IMR-90 (cell line): ENCODE data around the gene EXOC4. TPM values are rescaled to one million over a fixed set of nuclear protein-coding genes. Genes with fewer than 3 reads are reported as not detected.

ENCODE experiments used
- ATAC-seq: fragments of 200-7000 bp; cut with Tn5 transposase; 2 replicates; pipeline ENCODE4 v1.9.1; 2020; ENCODE audit warnings: low read depth, mild to moderate bottlenecking, moderate library complexity
- BruUV-seq: library from RNA; stranded (reverse); fragments of 400-500 nt; replicated peaks from 2 replicates; lab custom pipeline; 2021; lab: Mats Ljungman, UMichigan
- CTCF ChIA-PET: fragments of 300-600 bp; formaldehyde crosslinking; extraction: SDS; loops from one replicate; lab custom pipeline; 2021; ENCODE audit warnings: antibody characterized with exemption; lab: Yijun Ruan, JAX
- POLR2A ChIA-PET: fragments of 300-600 bp; sonication (Branson Sonifier 250); formaldehyde crosslinking; loops from one replicate; lab custom pipeline; 2022; ENCODE audit warnings: antibody characterized with exemption; ENCODE audit not compliant: unreplicated experiment; lab: Charles Lee
- DNase-seq: peaks from one replicate; pipeline ENCODE4 v3.0.0; 2013
- H2AFZ ChIP-seq: replicated peaks from 2 replicates; pipeline ENCODE3; 2013; ENCODE audit warnings: low read length, mild to moderate bottlenecking; ENCODE audit not compliant: poor library complexity
- H2AK5ac ChIP-seq: 2 replicates; pipeline ENCODE4 v1.6.1; 2013; ENCODE audit warnings: low read depth, low read length, inconsistent platforms
- H2AK9ac ChIP-seq: replicated peaks from 2 replicates; pipeline ENCODE3; 2013; ENCODE audit warnings: mild to moderate bottlenecking, low read depth, low read length, moderate library complexity; ENCODE audit not compliant: poor library complexity
- H2BK120ac ChIP-seq: 2 replicates; pipeline ENCODE4 v1.6.1; 2013; ENCODE audit warnings: low read depth, low read length, inconsistent platforms
- H2BK15ac ChIP-seq: 3 replicates; pipeline ENCODE4 v1.6.1; 2013; ENCODE audit warnings: low read depth, low read length, inconsistent platforms
- H2BK20ac ChIP-seq: 2 replicates; pipeline ENCODE4 v1.6.1; 2013; ENCODE audit warnings: low read depth, mild to moderate bottlenecking, inconsistent platforms, low read length, moderate library complexity
- H2BK5ac ChIP-seq: 2 replicates; pipeline ENCODE4 v1.6.1; 2013; ENCODE audit warnings: mild to moderate bottlenecking, low read depth, low read length, inconsistent platforms; ENCODE audit not compliant: poor library complexity, severe bottlenecking
- H3K14ac ChIP-seq: replicated peaks from 2 replicates; pipeline ENCODE4 v1.6.1; 2013; ENCODE audit warnings: low read depth, low read length, inconsistent platforms
- H3K18ac ChIP-seq: 2 replicates; pipeline ENCODE4 v1.6.1; 2013; ENCODE audit warnings: low read depth, low read length, control low read depth
- H3K23ac ChIP-seq: 2 replicates; pipeline ENCODE4 v1.6.1; 2013; ENCODE audit warnings: low read depth, low read length, inconsistent platforms
- H3K27ac ChIP-seq: 2 replicates; pipeline ENCODE4 v1.5.1; 2013; ENCODE audit warnings: mild to moderate bottlenecking, control low read depth, low read length; ENCODE audit not compliant: insufficient read depth
- H3K27me3 ChIP-seq: 2 replicates; pipeline ENCODE4 v1.6.1; 2013; ENCODE audit warnings: low read length; ENCODE audit not compliant: control insufficient read depth, insufficient read depth
- H3K36me3 ChIP-seq: 2 replicates; pipeline ENCODE4 v1.6.1; 2013; ENCODE audit warnings: low read length, mixed read lengths; ENCODE audit not compliant: control insufficient read depth, insufficient read depth
- H3K4ac ChIP-seq: 2 replicates; pipeline ENCODE4 v1.6.1; 2013; ENCODE audit warnings: low read depth, low read length, inconsistent platforms
- H3K4me1 ChIP-seq: 2 replicates; pipeline ENCODE4 v1.6.1; 2013; ENCODE audit warnings: low read length, mixed read lengths; ENCODE audit not compliant: control insufficient read depth, insufficient read depth
- H3K4me2 ChIP-seq: 2 replicates; pipeline ENCODE4 v1.6.1; 2013; ENCODE audit warnings: low read depth, mild to moderate bottlenecking, control low read depth, low read length, moderate library complexity
- H3K4me3 ChIP-seq: 2 replicates; pipeline ENCODE4 v1.5.1; 2013; ENCODE audit warnings: low read depth, mild to moderate bottlenecking, control low read depth, low read length, moderate library complexity; ENCODE audit not compliant: insufficient read depth
- H3K56ac ChIP-seq: 2 replicates; pipeline ENCODE4 v1.6.1; 2013; ENCODE audit warnings: low read length, inconsistent platforms; ENCODE audit not compliant: insufficient read depth; ENCODE audit errors: extremely low read depth
- H3K79me1 ChIP-seq, 2 experiments: 2 replicates each; pipeline ENCODE4 v1.6.1; 2013; ENCODE audit warnings: low read length in 2 of 2, inconsistent platforms in 1 of 2, low read depth in 1 of 2
- H3K9ac ChIP-seq: 2 replicates; pipeline ENCODE4 v1.6.1; 2013; ENCODE audit warnings: low read depth, low read length, control low read depth
- H3K9me1 ChIP-seq: 2 replicates; pipeline ENCODE4 v1.6.1; 2013; ENCODE audit warnings: low read length, inconsistent platforms; ENCODE audit not compliant: insufficient read depth
- H3K9me3 ChIP-seq: 2 replicates; pipeline ENCODE4 v1.6.1; 2013; ENCODE audit warnings: low read length; ENCODE audit not compliant: control insufficient read depth, insufficient read depth
- H4K20me1 ChIP-seq: 2 replicates; pipeline ENCODE4 v1.6.1; 2013; ENCODE audit warnings: low read length, inconsistent platforms; ENCODE audit not compliant: insufficient read depth
- H4K5ac ChIP-seq: 2 replicates; pipeline ENCODE4 v1.6.1; 2013; ENCODE audit warnings: mild to moderate bottlenecking, low read depth, low read length, control low read depth
- H4K8ac ChIP-seq, 2 experiments: 2 replicates each; pipeline ENCODE4 v1.6.1; 2013; ENCODE audit warnings: low read depth in 2 of 2, low read length in 2 of 2, control low read depth in 1 of 2, inconsistent platforms in 1 of 2
- H4K91ac ChIP-seq: 2 replicates; pipeline ENCODE4 v1.6.1; 2013; ENCODE audit warnings: low read depth, low read length, inconsistent platforms; ENCODE audit not compliant: insufficient read depth
- CEBPB ChIP-seq: IDR thresholded peaks from 2 replicates; pipeline ENCODE4 v1.6.1; 2012; ENCODE audit warnings: low read depth, low read length, improper control_type of control experiment
- CHD1 ChIP-seq: IDR thresholded peaks from 2 replicates; pipeline ENCODE4 v1.6.1; 2012; ENCODE audit warnings: low read depth, low read length, improper control_type of control experiment
- FOS ChIP-seq: fragments of 150-350 bp; IDR thresholded peaks from 2 replicates; pipeline ENCODE4 v1.6.1; 2016; ENCODE audit warnings: low read depth, low read length
- MXI1 ChIP-seq: IDR thresholded peaks from 2 replicates; pipeline ENCODE4 v1.6.1; 2012; ENCODE audit warnings: low read depth, mild to moderate bottlenecking, low read length, moderate library complexity, borderline replicate concordance
- POLR2A ChIP-seq: IDR thresholded peaks from 2 replicates; pipeline ENCODE4 v1.6.1; 2012; ENCODE audit warnings: mild to moderate bottlenecking, low read depth, low read length
- RAD21 ChIP-seq: IDR thresholded peaks from 2 replicates; pipeline ENCODE4 v1.6.1; 2012; ENCODE audit warnings: low read length, improper control_type of control experiment
- RFX5 ChIP-seq: IDR thresholded peaks from 2 replicates; pipeline ENCODE4 v1.8.0; 2012; ENCODE audit warnings: low read depth, mild to moderate bottlenecking, low read length, moderate library complexity
- SMC3 ChIP-seq: fragments of 150-350 bp; IDR thresholded peaks from 2 replicates; pipeline ENCODE4 v1.6.1; 2016; ENCODE audit warnings: low read depth, mild to moderate bottlenecking, antibody characterized with exemption, low read length, moderate library complexity
- WGBS, 2 experiments: methylation state at CpG; one replicate each; pipeline versions ENCODE4 v1.1.5 to v1.1.7; 2013; ENCODE audit warnings: missing lambda C conversion rate in 2 of 2; ENCODE audit not compliant: insufficient read length in 1 of 2; ENCODE audit errors: extremely low coverage in 2 of 2; 5-methylcytosine and 5-hydroxymethylcytosine counted together
- dilution Hi-C: fragments of 300-500 bp; cut with HindIII; formaldehyde crosslinking; loops from one replicate; pipeline ENCODE4 v1.14.3; 2018; ENCODE audit warnings: low sequenced_read_pairs; ENCODE audit not compliant: unreplicated experiment
- in situ Hi-C: fragments of 300-500 bp; cut with MboI; formaldehyde crosslinking; loops from 3 replicates; pipeline ENCODE4 v1.14.3; 2019; ENCODE audit warnings: low sequenced_read_pairs, inconsistent platforms, mixed read lengths
- intact Hi-C: fragments of 100-400 bp; cut with micrococcal nuclease; formaldehyde crosslinking; loops from 2 replicates; pipeline ENCODE4 v1.10.0; 2022
- polyA plus RNA-seq, 3 experiments: library from polyadenylated mRNA; depleted of rRNA; stranded (reverse); fragments of >200 nt; gene quantifications; 2 replicates each; pipeline ENCODE4 v1.2.3, GENCODE V29; 2012; ENCODE audit warnings: low replicate concordance in 1 of 3
- total RNA-seq: library from RNA; depleted of rRNA; stranded (reverse); fragments of >200 nt; gene quantifications from 2 replicates; pipeline ENCODE4 v1.2.3, GENCODE V29; 2012
- TF ChIP-seq, protein P1 (sequence below): fragments of 150-350 bp; IDR thresholded peaks from 2 replicates; pipeline ENCODE4 v1.6.1; 2017; ENCODE audit warnings: mild to moderate bottlenecking, antibody characterized with exemption, low read length, low read depth

Gene EXOC4
- total and polyA plus RNA-seq, 2 of the 4 experiments (the other 2 are of a cell fraction): 25.4 to 94.6 TPM

- H3K4me1 ChIP-seq: peaks cover 4% of the 10 kb centered on the region; the same call in 1 of the 2 replicates
- no peak overlapping the region for H3K23ac ChIP-seq
- H3K9me3 ChIP-seq: no peaks in the 10 kb centered on the region
- H3K79me1 ChIP-seq: no peaks in the 10 kb centered on the region
- ATAC-seq (no peak), DNase-seq (no peak)
- H4K20me1 ChIP-seq: no peaks in the 10 kb centered on the region
- no peak overlapping the region for H2BK5ac ChIP-seq
- H4K91ac ChIP-seq: no peak overlapping the region
- H4K8ac ChIP-seq: no peak overlapping the region
- H3K9ac ChIP-seq: no peak overlapping the region
- no peak overlapping the region for H2BK120ac ChIP-seq
- no peak overlapping the region for H3K18ac ChIP-seq
- dilution Hi-C loops (no loop called here), intact Hi-C loops (no loop called here), in situ Hi-C loops (no loop called here)
- WGBS, 2 experiments: no CpG with 5 or more reads among the region's 2 CpGs
- H3K27me3 ChIP-seq: no peaks in the 10 kb centered on the region
- ChIA-PET CTCF (interaction anchor here (0.6 kb wide), 1 partner anchor 303 kb away, joined by 3 read pairs; no protein-coding TSS in a partner anchor), POLR2A (no interaction called here)
- no peaks in the 10 kb centered on the region for H3K9me1 ChIP-seq
- no peak overlapping the region for H2AK9ac ChIP-seq
- no peak overlapping the region for H3K14ac ChIP-seq
- no peak overlapping the region for H4K5ac ChIP-seq
- no peaks in the 10 kb centered on the region for H3K36me3 ChIP-seq
- H2AFZ ChIP-seq: no peak overlapping the region
- H3K27ac ChIP-seq: no peak overlapping the region
- no TSS peak for BruUV-seq
- H2BK15ac ChIP-seq: no peak overlapping the region
- TF ChIP-seq RFX5 (no peak), POLR2A (no peak), MXI1 (no peak), CEBPB (no peak), RAD21 (no peak), CHD1 (no peak), FOS (no peak), SMC3 (no peak)
- TF ChIP-seq, protein P1, sequence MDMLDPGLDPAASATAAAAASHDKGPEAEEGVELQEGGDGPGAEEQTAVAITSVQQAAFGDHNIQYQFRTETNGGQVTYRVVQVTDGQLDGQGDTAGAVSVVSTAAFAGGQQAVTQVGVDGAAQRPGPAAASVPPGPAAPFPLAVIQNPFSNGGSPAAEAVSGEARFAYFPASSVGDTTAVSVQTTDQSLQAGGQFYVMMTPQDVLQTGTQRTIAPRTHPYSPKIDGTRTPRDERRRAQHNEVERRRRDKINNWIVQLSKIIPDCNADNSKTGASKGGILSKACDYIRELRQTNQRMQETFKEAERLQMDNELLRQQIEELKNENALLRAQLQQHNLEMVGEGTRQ: no peak
- H3K4ac ChIP-seq: no peak overlapping the region
- no peak overlapping the region for H3K56ac ChIP-seq
- H2AK5ac ChIP-seq: no peak overlapping the region
- H3K4me2 ChIP-seq: no peak overlapping the region
- H2BK20ac ChIP-seq: no peak overlapping the region
- no peak overlapping the region for H3K4me3 ChIP-seq
Measured at GRCh38 chr7:133539016-133539415, 286.1 kb downstream of the EXOC4 start.
